GM12891 (cell line): ENCODE results near the gene CAMK1D.
"Not testable (repeated sequence)": the region's sequence is repeated elsewhere in the genome, so short reads cannot be mapped to it uniquely, and the experiment has no call there.

ENCODE experiments used
- DNase-seq: peaks from one replicate; pipeline ENCODE4 v3.0.0; 2011; ENCODE audit warnings: low spot score; ENCODE audit not compliant: insufficient read length
- FAIRE-seq: peaks from 2 replicates; lab custom pipeline; 2011; peaks lifted over from hg19 to GRCh38; lab: Jason Lieb, UNC
- PAX5 ChIP-seq: IDR thresholded peaks from 2 replicates; pipeline ENCODE4 v1.6.1; 2011; ENCODE audit warnings: low read length, moderate library complexity, mild to moderate bottlenecking; ENCODE audit not compliant: insufficient read depth, severe bottlenecking
- POLR2A ChIP-seq: IDR thresholded peaks from 2 replicates; pipeline ENCODE4 v1.6.1; 2011; ENCODE audit warnings: low read depth, low read length, control low read depth
- POLR2AphosphoS5 ChIP-seq: IDR thresholded peaks from 2 replicates; pipeline ENCODE4 v1.6.1; 2011; ENCODE audit warnings: low read depth, low read length, control low read depth
- POU2F2 ChIP-seq: IDR thresholded peaks from 2 replicates; pipeline ENCODE4 v1.6.1; 2011; ENCODE audit warnings: low read depth, mild to moderate bottlenecking, control low read depth, low read length, moderate library complexity
- SPI1 ChIP-seq: IDR thresholded peaks from 2 replicates; pipeline ENCODE4 v1.6.1; 2011; ENCODE audit warnings: low read depth, low read length, control low read depth
- TAF1 ChIP-seq: IDR thresholded peaks from 2 replicates; pipeline ENCODE4 v1.6.1; 2011; ENCODE audit warnings: low read depth, low read length, control low read depth

CAMK1D gene

GRCh38 chr10:12434277-12434676 lies 84.9 kb downstream of the CAMK1D start:
- TF ChIP-seq SPI1 = no peak
- no peak for TF ChIP-seq TAF1
- TF ChIP-seq POLR2A = no peak
- TF ChIP-seq POLR2AphosphoS5 = no peak
- FAIRE-seq = no peak

DNA sequence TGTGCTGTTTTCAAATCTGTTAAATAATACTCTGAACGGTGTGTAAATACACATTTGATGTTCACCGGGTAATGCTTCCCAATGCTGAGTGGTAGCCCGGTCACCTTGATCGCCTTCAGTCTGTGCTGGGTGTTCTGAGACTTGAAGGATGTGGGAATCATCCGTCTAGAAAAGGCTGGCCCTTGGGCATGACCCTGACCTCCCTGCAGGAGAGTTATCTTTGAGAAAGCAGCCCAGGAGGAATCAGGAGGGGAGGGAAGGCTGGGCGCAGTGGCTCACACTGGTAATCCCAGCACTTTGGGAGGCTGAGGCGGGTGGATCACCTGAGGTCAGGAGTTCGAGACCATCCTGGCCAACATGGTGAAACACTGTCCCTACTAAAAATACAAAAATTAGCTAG lies 85.3 kb downstream of the CAMK1D start:
- DNase-seq, FAIRE-seq: not testable (repeated sequence)

More at GRCh38 chr10:12434277-12434676, 84.9 kb downstream of the CAMK1D start:
- DNase-seq = no peak

DNA sequence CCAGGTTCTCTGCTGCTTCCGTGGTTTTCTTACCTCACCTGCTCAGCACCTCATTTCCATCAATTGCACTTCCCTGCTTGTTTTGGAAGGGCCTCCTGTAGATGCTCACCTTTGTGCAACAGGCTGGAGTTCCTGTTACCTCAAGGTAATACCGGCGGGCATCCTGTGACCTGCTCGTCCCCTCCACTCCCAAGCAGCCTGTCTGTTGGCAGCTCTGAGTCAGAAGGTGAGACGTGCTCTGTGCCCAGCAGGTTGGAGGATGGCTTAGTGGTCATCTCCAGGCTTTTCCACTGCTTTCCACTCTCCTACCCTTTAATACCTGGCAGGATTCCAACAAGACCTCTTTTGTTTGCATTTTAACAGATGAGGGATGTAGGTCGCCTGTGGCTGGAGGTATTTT lies 86.0 kb downstream of the CAMK1D start:
- no peak for DNase-seq
- FAIRE-seq = no peak
- TF ChIP-seq PAX5 (no peak), POLR2AphosphoS5 (no peak), POLR2A (no peak), TAF1 (no peak), SPI1 (no peak), POU2F2 (no peak)

DNA sequence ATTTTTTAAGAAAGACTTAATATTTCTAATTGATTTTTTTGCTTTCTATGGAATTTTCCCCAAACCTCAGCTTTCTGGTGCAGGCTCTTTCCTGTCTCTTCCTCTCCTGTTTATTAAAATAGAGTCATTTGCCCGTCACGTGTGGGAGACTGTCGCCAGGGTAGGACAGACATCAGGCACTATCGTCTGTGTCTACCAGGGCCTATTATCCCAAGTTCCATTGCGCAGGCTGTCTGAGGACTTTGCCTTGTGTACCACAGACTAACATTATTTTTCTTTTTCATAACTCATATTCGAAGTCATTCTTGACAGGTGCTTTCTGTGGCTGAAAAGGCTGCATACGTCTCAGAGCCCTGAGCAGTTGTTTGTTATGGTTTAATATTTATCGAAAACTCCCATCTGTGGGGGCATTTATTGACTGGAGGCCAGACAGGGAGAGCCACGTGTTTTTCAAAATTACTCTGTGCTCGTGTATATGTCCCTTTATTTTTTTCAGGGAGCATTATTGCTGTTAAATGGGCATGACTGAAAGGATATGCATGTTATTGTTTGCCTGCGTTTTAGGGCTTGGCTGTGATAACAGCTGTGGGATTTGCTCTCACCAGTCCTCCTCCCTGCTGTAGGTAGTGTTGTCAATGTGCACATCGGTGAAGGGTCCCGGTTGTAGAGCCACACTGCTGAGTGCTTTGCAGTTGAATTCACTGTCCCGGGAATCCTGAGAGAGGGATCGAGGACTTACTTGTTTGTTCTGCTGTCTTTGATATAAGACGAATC lies 89.8 kb downstream of the CAMK1D start:
- DNase-seq (no peak), FAIRE-seq (peak; percentile 20)
- no peak for TF ChIP-seq POLR2AphosphoS5
- TF ChIP-seq PAX5 = no peak
- no peak for TF ChIP-seq POLR2A
- no peak for TF ChIP-seq POU2F2
- TF ChIP-seq SPI1 = no peak
- no peak for TF ChIP-seq TAF1

DNA sequence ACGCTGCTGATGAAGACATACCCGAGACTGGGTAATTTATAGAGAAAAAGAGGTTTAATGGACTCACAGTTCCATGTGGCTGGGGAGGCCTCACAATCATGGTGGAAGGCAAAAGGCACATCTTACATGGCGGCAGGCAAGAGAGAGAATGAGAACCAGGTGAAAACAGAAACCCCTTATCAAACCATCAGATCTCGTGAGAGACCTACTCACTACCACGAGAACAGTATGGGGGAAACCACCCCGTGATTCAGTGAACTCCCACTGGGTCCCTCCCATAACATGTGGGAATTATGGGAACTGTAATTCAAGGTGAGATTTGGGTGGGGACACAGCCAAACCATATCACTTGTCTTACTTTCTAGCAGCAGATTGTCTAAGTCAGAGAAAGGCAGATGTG lies 90.4 kb downstream of the CAMK1D start:
- FAIRE-seq, DNase-seq: not testable (repeated sequence)

GRCh38 chr10:12443026-12443425 lies 93.7 kb downstream of the CAMK1D start:
- FAIRE-seq = peak; percentile 41
- TF ChIP-seq POLR2A (no peak), POLR2AphosphoS5 (no peak), POU2F2 (no peak), PAX5 (no peak), SPI1 (no peak), TAF1 (no peak)
- DNase-seq = no peak

DNA sequence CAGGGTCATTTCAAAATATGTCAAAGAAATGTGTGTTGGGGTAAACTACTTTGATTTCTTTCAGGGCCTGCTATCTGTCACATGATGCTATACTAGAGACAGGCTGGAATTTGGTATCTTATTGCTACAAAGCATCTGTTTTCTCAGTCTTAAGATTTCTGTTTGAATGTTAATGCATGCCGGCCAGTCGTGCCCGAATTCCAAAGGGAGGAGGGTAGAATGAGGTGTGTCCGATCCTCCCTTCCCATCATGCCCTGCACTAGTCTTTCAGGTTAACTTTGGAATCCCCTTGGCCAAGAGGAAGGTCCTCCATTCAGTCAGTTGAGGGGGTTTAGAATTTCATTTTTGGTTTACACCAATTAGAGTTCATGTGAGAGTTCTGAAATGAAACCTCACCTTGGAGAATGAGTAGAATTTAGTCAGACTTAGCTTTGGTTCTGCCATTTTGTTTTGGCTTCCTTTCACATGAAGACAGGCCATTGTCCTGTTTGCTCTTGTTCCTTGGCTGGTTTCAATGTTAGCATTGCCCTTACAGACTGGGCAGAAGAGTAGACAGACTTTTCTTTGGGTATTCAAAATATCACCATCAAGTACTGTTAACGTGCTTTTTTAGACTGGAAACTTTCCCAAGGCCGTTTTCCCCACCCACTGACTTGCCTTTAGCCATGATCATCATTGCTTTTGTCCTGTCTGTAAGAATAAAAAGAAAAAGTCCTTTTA lies 95.8 kb downstream of the CAMK1D start:
- DNase-seq = no peak
- FAIRE-seq = no peak
- TF ChIP-seq POU2F2 (no peak), POLR2AphosphoS5 (no peak)

GRCh38 chr10:12445701-12446334 lies 96.5 kb downstream of the CAMK1D start:
- FAIRE-seq (peak; percentile 63), DNase-seq (no peak)
- TF ChIP-seq POLR2AphosphoS5 (no peak), TAF1 (no peak), SPI1 (no peak), POU2F2 (no peak), PAX5 (no peak), POLR2A (no peak)

DNA sequence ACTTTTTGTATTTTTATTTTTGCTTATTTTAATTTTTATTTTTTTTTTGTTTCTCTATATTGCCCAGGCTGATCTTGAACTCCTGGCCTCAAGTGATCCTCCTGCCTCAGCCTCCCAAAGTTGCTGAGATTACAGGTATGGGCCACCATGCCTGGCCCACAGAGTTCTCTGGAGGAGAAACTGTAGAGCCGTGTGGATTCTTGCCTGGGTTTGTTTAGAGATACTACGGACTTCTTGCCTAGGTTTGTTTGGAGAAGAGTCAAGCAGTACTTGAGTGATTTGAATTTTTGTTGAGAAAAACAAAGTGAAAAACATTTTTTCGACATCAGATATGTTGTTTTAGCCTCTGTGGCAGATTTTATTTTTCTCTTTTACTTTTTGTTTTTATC lies 99.0 kb downstream of the CAMK1D start:
- TF ChIP-seq POU2F2 = no peak
- TF ChIP-seq POLR2A = no peak
- no peak for TF ChIP-seq PAX5
- no peak for TF ChIP-seq POLR2AphosphoS5
- no peak for TF ChIP-seq TAF1
- no peak for TF ChIP-seq SPI1
- DNase-seq (no peak), FAIRE-seq (no peak)
